ENCODE measurements around the gene HNRNPA2B1. TPM values are rescaled to one million over a fixed set of nuclear protein-coding genes. Genes with fewer than 3 reads are reported as not detected.

HNRNPA2B1 gene
- total RNA-seq, 4 donors from 2014 or later, result 148 to 256 (median 203) TPM

- H3K27ac ChIP-seq, result no peak overlapping the region
- intact Hi-C loops (cut with DNase I), result loop anchor here (10.0 kb wide), 1 partner anchor 95 kb away; no protein-coding TSS in a partner anchor
- H3K36me3 ChIP-seq, result peaks cover 18 to 74% (median 43%) of the 10 kb centered on the region in 3 donors
- no peaks in the 10 kb centered on the region for H3K27me3 ChIP-seq
- TF ChIP-seq POLR2A (IDR thresholded peaks at IDR 0.05), result no peak
- TF ChIP-seq, protein P1, sequence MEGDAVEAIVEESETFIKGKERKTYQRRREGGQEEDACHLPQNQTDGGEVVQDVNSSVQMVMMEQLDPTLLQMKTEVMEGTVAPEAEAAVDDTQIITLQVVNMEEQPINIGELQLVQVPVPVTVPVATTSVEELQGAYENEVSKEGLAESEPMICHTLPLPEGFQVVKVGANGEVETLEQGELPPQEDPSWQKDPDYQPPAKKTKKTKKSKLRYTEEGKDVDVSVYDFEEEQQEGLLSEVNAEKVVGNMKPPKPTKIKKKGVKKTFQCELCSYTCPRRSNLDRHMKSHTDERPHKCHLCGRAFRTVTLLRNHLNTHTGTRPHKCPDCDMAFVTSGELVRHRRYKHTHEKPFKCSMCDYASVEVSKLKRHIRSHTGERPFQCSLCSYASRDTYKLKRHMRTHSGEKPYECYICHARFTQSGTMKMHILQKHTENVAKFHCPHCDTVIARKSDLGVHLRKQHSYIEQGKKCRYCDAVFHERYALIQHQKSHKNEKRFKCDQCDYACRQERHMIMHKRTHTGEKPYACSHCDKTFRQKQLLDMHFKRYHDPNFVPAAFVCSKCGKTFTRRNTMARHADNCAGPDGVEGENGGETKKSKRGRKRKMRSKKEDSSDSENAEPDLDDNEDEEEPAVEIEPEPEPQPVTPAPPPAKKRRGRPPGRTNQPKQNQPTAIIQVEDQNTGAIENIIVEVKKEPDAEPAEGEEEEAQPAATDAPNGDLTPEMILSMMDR (IDR thresholded peaks at IDR 0.05), result no peak
- no peaks in the 10 kb centered on the region for H3K9me3 ChIP-seq
- H3K4me3 ChIP-seq, result no peak overlapping the region
- DNase-seq, result no peak
- H3K4me1 ChIP-seq, result peaks cover 0 to 37% (median 23%) of the 10 kb centered on the region in 3 donors
- WGBS, 2 donors, result 83 to 85% methylated on average over 3 of the region's 3 CpGs
Observed at GRCh38 chr7:26189697-26190096, 10.8 kb downstream of the HNRNPA2B1 start.

GRCh38 chr7:26188957-26189541 is 11.5 kb downstream of the HNRNPA2B1 start:
- TF ChIP-seq, protein P1 (IDR thresholded peaks at IDR 0.05), result no peak
- TF ChIP-seq POLR2A (IDR thresholded peaks at IDR 0.05), result no peak
- Histone ChIP-seq H3K36me3 (peaks cover 18 to 67% (median 37%) of the 10 kb centered on the region in 3 donors), H3K9me3 (no peaks in the 10 kb centered on the region), H3K27me3 (no peaks in the 10 kb centered on the region), H3K27ac (no peak overlapping the region), H3K4me3 (no peak overlapping the region), H3K4me1 (peaks cover 0 to 31% (median 17%) of the 10 kb centered on the region in 3 donors)
- DNase-seq, result no peak
- intact Hi-C loops (cut with DNase I), result no loop called here
- WGBS, 2 donors, result 81 to 91% methylated on average over 3 of the region's 3 CpGs

GRCh38 chr7:26188206-26188956 is 12.2 kb downstream of the HNRNPA2B1 start:
- intact Hi-C loops (cut with DNase I), result no loop called here
- H3K4me1 ChIP-seq, result peaks cover 0 to 24% (median 10%) of the 10 kb centered on the region in 3 donors
- DNase-seq, result no peak
- 80 to 87% methylated on average over 9 of the region's 9 CpGs for WGBS, 2 donors
- H3K36me3 ChIP-seq, result peaks cover 18 to 60% (median 36%) of the 10 kb centered on the region in 3 donors
- no peak overlapping the region for H3K4me3 ChIP-seq
- H3K9me3 ChIP-seq, result no peaks in the 10 kb centered on the region
- no peaks in the 10 kb centered on the region for H3K27me3 ChIP-seq
- H3K27ac ChIP-seq, result no peak overlapping the region
- no peak for TF ChIP-seq POLR2A (IDR thresholded peaks at IDR 0.05)
- TF ChIP-seq, protein P1 (IDR thresholded peaks at IDR 0.05), result no peak

DNA sequence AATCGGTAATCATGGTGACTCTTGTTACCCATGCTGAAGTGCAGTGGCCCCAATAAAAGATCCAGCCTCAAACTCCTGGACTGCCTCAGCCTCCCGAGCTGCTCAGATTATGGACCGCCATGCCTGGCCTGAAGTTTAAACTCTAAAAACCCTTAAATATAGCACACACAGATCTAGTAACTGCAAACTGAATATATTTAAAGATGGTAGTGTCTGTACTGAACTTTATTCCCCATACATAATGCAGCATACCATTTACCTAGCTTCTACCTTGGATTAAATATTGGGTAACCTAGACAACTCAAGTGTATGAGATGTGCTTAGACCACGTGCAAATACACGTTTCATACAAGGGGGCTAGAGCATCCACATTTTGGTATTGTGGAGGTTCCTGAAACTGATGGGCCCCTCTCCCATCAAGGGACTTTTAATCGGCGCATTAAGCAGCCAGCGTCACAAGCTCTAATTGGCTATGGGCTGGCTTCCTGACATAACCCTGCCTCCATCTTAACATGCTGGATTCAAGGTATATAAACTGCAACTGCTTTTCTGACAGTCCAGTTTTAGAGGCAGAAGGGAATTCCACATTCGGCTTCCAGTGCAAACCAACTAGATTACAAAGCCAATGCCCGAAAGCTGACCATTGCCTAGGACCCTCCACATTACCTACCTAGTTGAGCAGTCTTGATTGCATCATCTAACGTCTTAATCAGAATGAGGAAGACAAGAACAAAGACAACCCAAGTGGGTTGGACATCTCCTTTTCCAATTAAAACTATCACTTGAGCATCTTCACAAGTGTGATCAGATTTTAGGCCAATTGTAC is 13.0 kb downstream of the HNRNPA2B1 start:
- WGBS, 2 donors, result 72% methylated on average over 11 of the region's 11 CpGs
- TF ChIP-seq, protein P1 (IDR thresholded peaks at IDR 0.05), result no peak
- TF ChIP-seq POLR2A (IDR thresholded peaks at IDR 0.05), result no peak
- DNase-seq, result no peak
- H3K4me3 ChIP-seq, result no peak overlapping the region
- no peaks in the 10 kb centered on the region for H3K9me3 ChIP-seq
- H3K4me1 ChIP-seq, result peaks cover 0 to 20% (median 2%) of the 10 kb centered on the region in 3 donors
- intact Hi-C loops (cut with DNase I), result no loop called here
- H3K27ac ChIP-seq, result no peak overlapping the region
- H3K27me3 ChIP-seq, result no peaks in the 10 kb centered on the region
- peaks cover 12 to 52% (median 28%) of the 10 kb centered on the region in 3 donors for H3K36me3 ChIP-seq

Data from esophagus squamous epithelium (tissue), 5 donors.